Caco-2 (cell line): ENCODE results near the gene FBXO21. TPM values are rescaled to one million over a fixed set of nuclear protein-coding genes. Genes with fewer than 3 reads are reported as not detected.

Experiments
- BruUV-seq: library from RNA; stranded (reverse); fragments of 400-500 nt; replicated peaks from 2 replicates; lab custom pipeline; 2021; lab: Mats Ljungman, UMichigan
- CTCF ChIA-PET: fragments of 300-600 bp; sonication (Branson Sonifier 250); formaldehyde crosslinking; loops from one replicate; lab custom pipeline; 2022; ENCODE audit warnings: antibody characterized with exemption; lab: Charles Lee
- POLR2A ChIA-PET: fragments of 300-600 bp; sonication (Branson Sonifier 250); formaldehyde crosslinking; loops from one replicate; lab custom pipeline; 2022; ENCODE audit warnings: antibody characterized with exemption; lab: Charles Lee
- DNase-seq, 2 experiments: peaks; one replicate each; pipeline versions ENCODE4 v3.0.0 to v3.0.0-alpha.2; 2020 to 2022
- H3K27me3 ChIP-seq: replicated peaks from 2 replicates; pipeline ENCODE4 v1.6.0; 2011; ENCODE audit warnings: low read length; ENCODE audit not compliant: control insufficient read depth, insufficient read depth
- H3K36me3 ChIP-seq: 2 replicates; pipeline ENCODE4 v1.5.1; 2011; ENCODE audit warnings: low read length; ENCODE audit not compliant: control insufficient read depth, insufficient read depth
- H3K4me1 ChIP-seq: fragments of 250-450 bp; sonication (Bioruptor Pico); 2 replicates; pipeline ENCODE4 v1.5.1; 2020; ENCODE audit warnings: mild to moderate bottlenecking
- H3K4me3 ChIP-seq: 2 replicates; pipeline ENCODE4 v1.5.1; 2011; ENCODE audit warnings: low read depth, mild to moderate bottlenecking, control low read depth, low read length
- H3K9me3 ChIP-seq: fragments of 250-450 bp; sonication (Bioruptor Pico); 2 replicates; pipeline ENCODE4 v1.5.1; 2020; ENCODE audit warnings: mild to moderate bottlenecking, moderate library complexity
- H3K27ac Mint-ChIP-seq: one replicate; pipeline ENCODE4 v1.8.0; 2022; ENCODE audit warnings: mixed read lengths; ENCODE audit not compliant: unreplicated experiment
- H3K27me3 Mint-ChIP-seq: one replicate; pipeline ENCODE4 v1.8.0; 2022; ENCODE audit warnings: mixed read lengths; ENCODE audit not compliant: insufficient read depth, unreplicated experiment
- H3K36me3 Mint-ChIP-seq: one replicate; pipeline ENCODE4 v1.8.0; 2022; ENCODE audit warnings: mild to moderate bottlenecking, mixed read lengths; ENCODE audit not compliant: insufficient read depth, unreplicated experiment
- H3K4me1 Mint-ChIP-seq: one replicate; pipeline ENCODE4 v1.8.0; 2022; ENCODE audit warnings: low read depth, mixed read lengths; ENCODE audit not compliant: unreplicated experiment
- H3K4me3 Mint-ChIP-seq: one replicate; pipeline ENCODE4 v1.8.0; 2022; ENCODE audit warnings: mild to moderate bottlenecking, moderate library complexity, mixed read lengths; ENCODE audit not compliant: unreplicated experiment
- H3K9me3 Mint-ChIP-seq: one replicate; pipeline ENCODE4 v1.8.0; 2022; ENCODE audit warnings: mixed read lengths; ENCODE audit not compliant: unreplicated experiment
- intact Hi-C: fragments of 100-400 bp; cut with micrococcal nuclease; formaldehyde crosslinking; loops from one replicate; pipeline ENCODE4 v1.10.0; 2022; ENCODE audit not compliant: unreplicated experiment
- total RNA-seq: library from RNA; stranded (reverse); gene quantifications from 2 replicates; pipeline ENCODE4 v1.2.3, GENCODE V29; 2022
- TF ChIP-seq, protein P1 (sequence below), 2 experiments: fragments of 200-600 bp in 1 of 2; IDR thresholded peaks; 1 replicate in 1 of 2; 2 replicates in 1 of 2; pipeline versions ENCODE4 v1.5.1 to v1.8.0; 2011 to 2022; ENCODE audit warnings: antibody characterized with exemption in 1 of 2, control low read depth in 1 of 2, inconsistent platforms in 1 of 2, low read depth in 1 of 2, low read length in 1 of 2, mild to moderate bottlenecking in 1 of 2, moderate library complexity in 1 of 2; ENCODE audit not compliant: insufficient read depth in 1 of 2, severe bottlenecking in 1 of 2, unreplicated experiment in 1 of 2

FBXO21 gene
- total RNA-seq, 1 experiment from 2014 or later = 44.5 TPM

DNA sequence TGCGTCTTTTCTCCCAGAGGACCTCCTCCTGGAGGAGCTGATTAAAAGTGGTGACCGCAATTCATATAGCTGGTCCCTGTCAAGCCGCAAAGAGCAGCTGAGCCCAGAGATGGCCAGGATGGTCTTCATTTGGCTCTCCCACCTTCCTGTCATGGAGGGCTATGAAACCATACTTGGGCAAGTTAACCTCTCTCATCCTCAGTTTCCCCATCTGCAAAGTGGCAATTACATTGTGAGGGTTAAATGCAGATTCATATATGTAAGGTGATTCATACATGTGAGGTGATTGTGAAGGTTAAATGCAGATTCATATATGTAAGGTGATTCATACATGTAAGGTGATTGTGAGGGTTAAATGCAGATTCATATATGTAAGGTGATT is 87.5 kb downstream of the FBXO21 start:
- H3K27me3 Mint-ChIP-seq = peaks cover 4% of the 10 kb centered on the region
- no peak overlapping the region for H3K4me3 ChIP-seq
- DNase-seq = no peak
- intact Hi-C loops = loop anchor here (5.0 kb wide), 1 partner anchor 35 kb away; no protein-coding TSS in a partner anchor
- POLR2A ChIA-PET = no interaction called here
- no peak overlapping the region for H3K27ac Mint-ChIP-seq
- H3K9me3 Mint-ChIP-seq = no peaks in the 10 kb centered on the region
- no peak overlapping the region for H3K4me3 Mint-ChIP-seq
- no peaks in the 10 kb centered on the region for H3K36me3 ChIP-seq
- no peaks in the 10 kb centered on the region for H3K36me3 Mint-ChIP-seq
- H3K9me3 ChIP-seq = no peaks in the 10 kb centered on the region
- peaks cover 6% of the 10 kb centered on the region; the same call in 1 of the 2 replicates for H3K4me1 ChIP-seq
- TF ChIP-seq, protein P1, sequence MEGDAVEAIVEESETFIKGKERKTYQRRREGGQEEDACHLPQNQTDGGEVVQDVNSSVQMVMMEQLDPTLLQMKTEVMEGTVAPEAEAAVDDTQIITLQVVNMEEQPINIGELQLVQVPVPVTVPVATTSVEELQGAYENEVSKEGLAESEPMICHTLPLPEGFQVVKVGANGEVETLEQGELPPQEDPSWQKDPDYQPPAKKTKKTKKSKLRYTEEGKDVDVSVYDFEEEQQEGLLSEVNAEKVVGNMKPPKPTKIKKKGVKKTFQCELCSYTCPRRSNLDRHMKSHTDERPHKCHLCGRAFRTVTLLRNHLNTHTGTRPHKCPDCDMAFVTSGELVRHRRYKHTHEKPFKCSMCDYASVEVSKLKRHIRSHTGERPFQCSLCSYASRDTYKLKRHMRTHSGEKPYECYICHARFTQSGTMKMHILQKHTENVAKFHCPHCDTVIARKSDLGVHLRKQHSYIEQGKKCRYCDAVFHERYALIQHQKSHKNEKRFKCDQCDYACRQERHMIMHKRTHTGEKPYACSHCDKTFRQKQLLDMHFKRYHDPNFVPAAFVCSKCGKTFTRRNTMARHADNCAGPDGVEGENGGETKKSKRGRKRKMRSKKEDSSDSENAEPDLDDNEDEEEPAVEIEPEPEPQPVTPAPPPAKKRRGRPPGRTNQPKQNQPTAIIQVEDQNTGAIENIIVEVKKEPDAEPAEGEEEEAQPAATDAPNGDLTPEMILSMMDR (IDR thresholded peaks at IDR 0.05; ENCODE audit: insufficient read depth in 1 of 2, low read depth in 1 of 2, low read length in 1 of 2, severe bottlenecking in 1 of 2, unreplicated experiment in 1 of 2) = no peak
- no TSS peak for BruUV-seq
- H3K4me1 Mint-ChIP-seq = no peaks in the 10 kb centered on the region
- CTCF ChIA-PET = no interaction called here
- no peaks in the 10 kb centered on the region for H3K27me3 ChIP-seq

DNA sequence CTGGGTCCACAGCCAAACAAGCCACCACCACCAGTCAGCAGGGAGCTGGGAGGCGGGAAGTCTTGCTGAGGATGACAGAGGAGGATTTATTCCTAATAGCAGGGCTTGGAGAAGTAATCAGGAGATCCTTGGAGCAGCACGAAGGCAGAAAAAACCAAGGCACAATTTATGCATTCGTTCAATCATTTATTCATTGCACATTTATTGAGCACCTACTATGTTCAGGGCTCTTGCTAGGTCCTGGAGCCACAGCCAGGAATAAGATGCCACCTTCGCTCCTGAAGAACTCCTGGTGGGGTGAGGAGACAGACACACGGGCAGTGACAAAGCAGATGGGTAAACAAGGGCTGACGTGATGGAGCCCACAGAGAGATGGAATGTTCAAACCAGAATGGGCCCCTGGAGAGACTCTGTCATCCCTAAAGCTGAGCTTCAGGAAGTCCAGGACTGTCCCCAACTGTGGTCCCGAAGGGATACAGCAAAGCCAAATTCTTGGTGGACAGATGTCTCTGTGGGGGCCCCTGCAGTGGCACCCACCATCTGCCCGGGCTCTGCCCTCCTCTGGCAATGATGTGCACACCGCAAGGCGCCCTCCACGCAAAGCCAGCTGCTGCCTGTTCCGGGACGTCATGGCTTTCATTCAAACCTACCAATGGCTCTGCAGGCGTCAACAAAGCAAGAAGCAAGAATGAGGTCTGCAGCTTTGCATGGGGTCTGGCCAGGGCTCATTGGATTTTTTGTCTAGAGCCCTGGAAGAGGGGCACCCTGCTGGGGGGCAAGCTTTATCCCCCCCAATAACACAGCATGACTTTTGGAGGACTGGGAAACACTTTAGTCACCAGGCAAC is 88.1 kb downstream of the FBXO21 start:
- TF ChIP-seq, protein P1 (IDR thresholded peaks at IDR 0.05; ENCODE audit: insufficient read depth in 1 of 2, low read depth in 1 of 2, low read length in 1 of 2, severe bottlenecking in 1 of 2, unreplicated experiment in 1 of 2) = no peak
- Histone ChIP-seq H3K27me3 (no peaks in the 10 kb centered on the region), H3K4me1 (peaks cover 6% of the 10 kb centered on the region; the same call in 1 of the 2 replicates), H3K36me3 (no peaks in the 10 kb centered on the region), H3K9me3 (no peaks in the 10 kb centered on the region), H3K4me3 (no peak overlapping the region)
- no peak for DNase-seq
- no TSS peak for BruUV-seq
- Mint-ChIP-seq H3K36me3 (no peaks in the 10 kb centered on the region), H3K4me3 (no peak overlapping the region), H3K9me3 (no peaks in the 10 kb centered on the region), H3K4me1 (no peaks in the 10 kb centered on the region), H3K27ac (no peak overlapping the region), H3K27me3 (peaks cover 6% of the 10 kb centered on the region)
- POLR2A ChIA-PET = no interaction called here
- intact Hi-C loops = loop anchor here (5.0 kb wide), 1 partner anchor 35 kb away; no protein-coding TSS in a partner anchor
- CTCF ChIA-PET = no interaction called here

DNA sequence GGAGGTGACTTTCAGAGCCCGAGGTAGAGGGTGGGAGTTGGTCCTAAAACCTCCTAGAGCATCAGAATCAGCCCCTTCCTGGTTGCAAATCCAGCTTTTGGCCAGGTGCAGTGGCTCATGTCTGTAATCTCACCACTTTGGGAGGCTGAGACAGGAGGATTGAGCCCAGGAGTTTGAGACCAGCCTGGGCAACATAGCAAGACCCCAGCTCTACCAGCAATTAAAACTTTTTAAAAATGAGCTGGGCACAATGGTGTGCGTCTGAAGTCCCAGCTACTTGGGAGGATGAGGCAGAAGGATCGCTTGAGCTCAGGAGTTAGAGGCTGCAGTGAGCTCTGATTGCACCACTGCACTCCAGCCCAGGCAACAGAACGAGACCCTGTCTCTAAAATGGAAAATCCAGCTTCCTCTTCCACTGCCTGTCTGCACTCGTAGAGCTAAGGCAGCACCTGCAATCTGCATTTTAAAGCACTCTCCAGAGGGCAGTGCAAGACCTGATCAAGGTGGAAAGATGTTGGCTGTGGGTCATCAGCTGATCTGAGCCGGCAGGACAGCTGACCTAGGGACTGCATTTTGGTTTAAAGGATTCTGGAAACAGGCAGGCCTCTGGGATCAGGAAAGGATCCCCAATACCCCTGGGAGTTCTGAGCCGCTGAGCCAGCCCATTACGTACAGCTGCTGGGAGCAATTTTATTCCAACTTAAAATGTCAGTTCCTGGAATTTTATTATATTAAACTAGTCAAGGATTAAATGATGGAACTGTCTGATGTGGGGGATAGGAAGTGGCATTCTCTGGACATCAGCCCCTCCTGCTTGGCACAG is 89.2 kb downstream of the FBXO21 start:
- Mint-ChIP-seq H3K4me1 (no peaks in the 10 kb centered on the region), H3K4me3 (no peak overlapping the region), H3K27me3 (peaks cover 6% of the 10 kb centered on the region), H3K27ac (no peak overlapping the region), H3K9me3 (no peaks in the 10 kb centered on the region), H3K36me3 (no peaks in the 10 kb centered on the region)
- TF ChIP-seq, protein P1 (IDR thresholded peaks at IDR 0.05; ENCODE audit: insufficient read depth in 1 of 2, low read depth in 1 of 2, low read length in 1 of 2, severe bottlenecking in 1 of 2, unreplicated experiment in 1 of 2) = no peak
- no peaks in the 10 kb centered on the region for H3K9me3 ChIP-seq
- ChIA-PET POLR2A (no interaction called here), CTCF (interaction anchor here (0.8 to 2.7 kb wide), 5 partner anchors 18 to 143 kb away, joined by 3 to 17 read pairs (median 5); no protein-coding TSS in a partner anchor)
- no peaks in the 10 kb centered on the region for H3K27me3 ChIP-seq
- H3K4me1 ChIP-seq = peaks cover 6% of the 10 kb centered on the region; the same call in 1 of the 2 replicates
- H3K36me3 ChIP-seq = no peaks in the 10 kb centered on the region
- no peak overlapping the region for H3K4me3 ChIP-seq
- DNase-seq = peak in 1 of 2 experiments; percentile 33
- no TSS peak for BruUV-seq
- intact Hi-C loops = loop anchor here (1.0 to 5.0 kb wide), 2 partner anchors 18 to 36 kb away; no protein-coding TSS in a partner anchor
